ENCODE results near the gene TCEA2. TPM values are rescaled to one million over a fixed set of nuclear protein-coding genes. Genes with fewer than 3 reads are reported as not detected.

TCEA2 gene
- total and polyA plus RNA-seq, 2 donors (not counting 1 experiment from before 2014, with no cell fraction given), result 58.1 to 63.9 TPM

DNA sequence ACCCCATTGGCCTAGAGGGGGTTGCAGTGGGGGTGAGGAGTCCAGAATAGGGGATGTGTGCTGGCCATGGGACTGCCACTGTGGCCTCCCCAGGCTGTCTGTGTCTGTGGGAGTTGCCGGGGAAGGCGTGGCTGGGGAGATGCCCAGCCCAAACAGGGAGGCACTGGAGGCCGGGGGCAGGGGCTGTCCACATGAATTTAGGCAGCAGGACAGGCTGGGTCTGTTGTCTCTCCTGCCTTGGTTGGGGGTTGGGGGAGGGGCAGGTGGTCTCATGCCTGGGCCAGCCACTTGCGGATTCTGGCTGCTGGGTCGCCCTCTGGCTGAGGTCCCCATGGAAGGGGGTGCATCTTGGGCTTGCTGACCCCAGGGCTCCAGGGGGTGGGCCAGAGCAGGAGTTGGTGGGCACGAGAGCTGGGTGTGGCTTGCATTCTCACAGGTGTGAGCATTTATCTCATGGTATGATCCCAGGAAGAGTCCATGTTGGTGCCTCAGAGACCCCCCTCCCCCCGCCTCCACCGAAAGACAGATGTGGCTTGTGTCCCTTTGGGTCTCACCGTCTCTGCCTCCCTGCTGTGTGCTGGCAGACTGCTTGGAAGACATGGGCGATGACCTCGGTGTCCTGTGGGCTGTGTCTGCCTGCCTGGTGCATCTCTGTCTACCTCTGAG lies 17.5 kb upstream of the TCEA2 start:
- H3K4me1 ChIP-seq (ENCODE audit: control insufficient read depth in 2 of 2, insufficient read depth in 2 of 2, low read length in 2 of 2), result peaks cover 21% of the 10 kb centered on the region in 2 donors
- H3K9me3 ChIP-seq (ENCODE audit: control extremely low read depth in 1 of 3, control insufficient read depth in 2 of 3, insufficient read depth in 1 of 3, low read length in 2 of 3), result peaks cover 0 to 8% (median 0%) of the 10 kb centered on the region in 3 donors
- Mint-ChIP-seq H3K4me1 (peaks cover 16% of the 10 kb centered on the region), H3K4me3 (no peak overlapping the region), H3K9me3 (ENCODE audit: insufficient read depth) (no peaks in the 10 kb centered on the region), H3K27ac (no peak overlapping the region), H3K27me3 (peaks cover 37% of the 10 kb centered on the region)
- no peaks in the 10 kb centered on the region for H4K20me1 ChIP-seq (ENCODE audit: control insufficient read depth, insufficient read depth, low read length, poor library complexity, severe bottlenecking)
- H3K27ac ChIP-seq (ENCODE audit: low read length in 2 of 2), result no peak overlapping the region
- no peak overlapping the region for H2AFZ ChIP-seq (ENCODE audit: insufficient read depth, low read depth, low read length, poor library complexity, severe bottlenecking)
- TF ChIP-seq EZH2 (IDR thresholded peaks at IDR 0.05; ENCODE audit: borderline replicate concordance, insufficient read depth, low read depth, low read length, poor library complexity, severe bottlenecking), result no peak
- TF ChIP-seq, protein P1, sequence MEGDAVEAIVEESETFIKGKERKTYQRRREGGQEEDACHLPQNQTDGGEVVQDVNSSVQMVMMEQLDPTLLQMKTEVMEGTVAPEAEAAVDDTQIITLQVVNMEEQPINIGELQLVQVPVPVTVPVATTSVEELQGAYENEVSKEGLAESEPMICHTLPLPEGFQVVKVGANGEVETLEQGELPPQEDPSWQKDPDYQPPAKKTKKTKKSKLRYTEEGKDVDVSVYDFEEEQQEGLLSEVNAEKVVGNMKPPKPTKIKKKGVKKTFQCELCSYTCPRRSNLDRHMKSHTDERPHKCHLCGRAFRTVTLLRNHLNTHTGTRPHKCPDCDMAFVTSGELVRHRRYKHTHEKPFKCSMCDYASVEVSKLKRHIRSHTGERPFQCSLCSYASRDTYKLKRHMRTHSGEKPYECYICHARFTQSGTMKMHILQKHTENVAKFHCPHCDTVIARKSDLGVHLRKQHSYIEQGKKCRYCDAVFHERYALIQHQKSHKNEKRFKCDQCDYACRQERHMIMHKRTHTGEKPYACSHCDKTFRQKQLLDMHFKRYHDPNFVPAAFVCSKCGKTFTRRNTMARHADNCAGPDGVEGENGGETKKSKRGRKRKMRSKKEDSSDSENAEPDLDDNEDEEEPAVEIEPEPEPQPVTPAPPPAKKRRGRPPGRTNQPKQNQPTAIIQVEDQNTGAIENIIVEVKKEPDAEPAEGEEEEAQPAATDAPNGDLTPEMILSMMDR (IDR thresholded peaks at IDR 0.05), result no peak
- no peak overlapping the region for H3K4me3 ChIP-seq (ENCODE audit: control extremely low read depth in 1 of 5, extremely low read depth in 1 of 5, insufficient read depth in 1 of 5, low read depth in 2 of 5, low read length in 4 of 5)
- H3K27me3 ChIP-seq (replicated peaks in 1 of 4; ENCODE audit: control extremely low read depth in 1 of 4, control insufficient read depth in 3 of 4, insufficient read depth in 4 of 4, low read length in 3 of 4), result peaks cover 0 to 40% (median 16%) of the 10 kb centered on the region in 4 experiments
- no peak for DNase-seq
- no peak overlapping the region for H3K4me2 ChIP-seq (replicated peaks; ENCODE audit: low read depth, low read length, poor library complexity, severe bottlenecking)
- ChIA-PET CTCF (interaction anchor here (1.0 kb wide), 1 partner anchor 12 kb away, joined by 3 read pairs; no protein-coding TSS in a partner anchor), POLR2A (no interaction called here)
- 91% methylated on average over 9 of the region's 11 CpGs for WGBS (ENCODE audit: insufficient coverage)
- intact Hi-C loops (cut with micrococcal nuclease), result no loop called here
- H3K9ac ChIP-seq (ENCODE audit: low read length), result no peak overlapping the region
- H3K79me2 ChIP-seq (ENCODE audit: control insufficient read depth, insufficient read depth, low read length), result no peaks in the 10 kb centered on the region
- no peaks in the 10 kb centered on the region for H3K36me3 ChIP-seq (replicated peaks in 1 of 2; ENCODE audit: control extremely low read depth in 1 of 2, control insufficient read depth in 1 of 2, extremely low read depth in 1 of 2, insufficient read depth in 2 of 2, low read length in 1 of 2)
- ATAC-seq (ENCODE audit: low read depth), result no peak

- Histone ChIP-seq H3K36me3 (replicated peaks in 1 of 2; ENCODE audit: control extremely low read depth in 1 of 2, control insufficient read depth in 1 of 2, extremely low read depth in 1 of 2, insufficient read depth in 2 of 2, low read length in 1 of 2) (no peaks in the 10 kb centered on the region), H3K4me3 (ENCODE audit: control extremely low read depth in 1 of 5, extremely low read depth in 1 of 5, insufficient read depth in 1 of 5, low read depth in 2 of 5, low read length in 4 of 5) (no peak overlapping the region), H3K27ac (ENCODE audit: low read length in 2 of 2) (no peak overlapping the region), H3K9me3 (ENCODE audit: control extremely low read depth in 1 of 3, control insufficient read depth in 2 of 3, insufficient read depth in 1 of 3, low read length in 2 of 3) (peaks cover 0 to 12% (median 0%) of the 10 kb centered on the region in 3 donors), H3K27me3 (replicated peaks in 1 of 4; ENCODE audit: control extremely low read depth in 1 of 4, control insufficient read depth in 3 of 4, insufficient read depth in 4 of 4, low read length in 3 of 4) (peaks cover 0 to 48% (median 19%) of the 10 kb centered on the region in 4 experiments), H3K9ac (ENCODE audit: low read length) (no peak overlapping the region), H3K4me2 (replicated peaks; ENCODE audit: low read depth, low read length, poor library complexity, severe bottlenecking) (no peak overlapping the region), H4K20me1 (ENCODE audit: control insufficient read depth, insufficient read depth, low read length, poor library complexity, severe bottlenecking) (no peaks in the 10 kb centered on the region), H3K79me2 (ENCODE audit: control insufficient read depth, insufficient read depth, low read length) (no peaks in the 10 kb centered on the region), H3K4me1 (ENCODE audit: control insufficient read depth in 2 of 2, insufficient read depth in 2 of 2, low read length in 2 of 2) (peaks cover 12 to 14% of the 10 kb centered on the region in 2 donors), H2AFZ (ENCODE audit: insufficient read depth, low read depth, low read length, poor library complexity, severe bottlenecking) (no peak overlapping the region)
- Mint-ChIP-seq H3K4me1 (peaks cover 13% of the 10 kb centered on the region), H3K9me3 (ENCODE audit: insufficient read depth) (no peaks in the 10 kb centered on the region), H3K27me3 (peaks cover 39% of the 10 kb centered on the region), H3K27ac (no peak overlapping the region), H3K4me3 (no peak overlapping the region)
- 95% methylated on average over 8 of the region's 8 CpGs for WGBS (ENCODE audit: insufficient coverage)
- TF ChIP-seq EZH2 (IDR thresholded peaks at IDR 0.05; ENCODE audit: borderline replicate concordance, insufficient read depth, low read depth, low read length, poor library complexity, severe bottlenecking), result no peak
- DNase-seq (no peak), ATAC-seq (ENCODE audit: low read depth) (no peak)
- ChIA-PET POLR2A (interaction anchor here (0.6 to 0.8 kb wide), 2 partner anchors 8 to 521 kb away, joined by 3 to 4 read pairs; no protein-coding TSS in a partner anchor), CTCF (no interaction called here)
- intact Hi-C loops (cut with micrococcal nuclease), result no loop called here
Measured at GRCh38 chr20:64047046-64047389, 16.0 kb upstream of the TCEA2 start.

All from B cell (primary cell).